ENCODE results near the gene LEAP2. TPM values are rescaled to one million over a fixed set of nuclear protein-coding genes. Genes with fewer than 3 reads are reported as not detected.

LEAP2 gene
- total RNA-seq, 1 experiment from 2014 or later: 4.5 TPM

- H3K4me3 ChIP-seq: no peak overlapping the region
- H3K27ac ChIP-seq: no peak overlapping the region
- CTCF ChIA-PET: no interaction called here
- no peaks in the 10 kb centered on the region; the same call in 1 of the 2 replicates for H4K20me1 ChIP-seq (ENCODE audit: insufficient read depth)
- H3K9me2 ChIP-seq (ENCODE audit: insufficient read depth): no peaks in the 10 kb centered on the region
- no peaks in the 10 kb centered on the region for H3K9me3 ChIP-seq (ENCODE audit: insufficient read depth, low read depth)
- peaks cover 32% of the 10 kb centered on the region for H3K36me3 ChIP-seq (ENCODE audit: low read depth)
- no peaks in the 10 kb centered on the region for H3K79me2 ChIP-seq (ENCODE audit: low read depth)
- no peaks in the 10 kb centered on the region for H3K4me1 ChIP-seq (replicated peaks; ENCODE audit: insufficient read depth)
- no TSS peak for BruUV-seq (replicated peaks)
- no peak for DNase-seq
- H3F3A ChIP-seq (ENCODE audit: insufficient read depth, low read depth): peaks cover 19% of the 10 kb centered on the region; the same call in 1 of the 2 replicates
- no peak for TF ChIP-seq CTCF (conservative IDR thresholded peaks at IDR 0.05)
- TF ChIP-seq EZH2 (IDR thresholded peaks at IDR 0.05; ENCODE audit: low read depth): no peak
- intact Hi-C loops (cut with micrococcal nuclease; ENCODE audit: unreplicated experiment): no loop called here
- H2AFZ ChIP-seq: no peak overlapping the region
- H3K4me2 ChIP-seq: no peak overlapping the region
- H3K27me3 ChIP-seq (ENCODE audit: insufficient read depth, low read depth): no peaks in the 10 kb centered on the region
- POLR2A ChIA-PET (ENCODE audit: unreplicated experiment): interaction anchor here (0.7 kb wide), 1 partner anchor 46 kb away, joined by 10 read pairs; the partner anchor contains the start of gene SHROOM1
Observed at GRCh38 chr5:132876020-132876759, 2.7 kb downstream of the LEAP2 start.

- intact Hi-C loops (cut with micrococcal nuclease; ENCODE audit: unreplicated experiment): no loop called here
- Histone ChIP-seq H3K4me3 (no peak overlapping the region), H3K4me2 (no peak overlapping the region), H3K4me1 (replicated peaks; ENCODE audit: insufficient read depth) (no peaks in the 10 kb centered on the region), H3K9me2 (ENCODE audit: insufficient read depth) (no peaks in the 10 kb centered on the region), H3K27me3 (ENCODE audit: insufficient read depth, low read depth) (no peaks in the 10 kb centered on the region), H3K36me3 (ENCODE audit: low read depth) (peaks cover 41% of the 10 kb centered on the region), H2AFZ (no peak overlapping the region), H4K20me1 (ENCODE audit: insufficient read depth) (no peaks in the 10 kb centered on the region; the same call in 1 of the 2 replicates), H3K9me3 (ENCODE audit: insufficient read depth, low read depth) (no peaks in the 10 kb centered on the region), H3K79me2 (ENCODE audit: low read depth) (no peaks in the 10 kb centered on the region), H3F3A (ENCODE audit: insufficient read depth, low read depth) (peaks cover 16% of the 10 kb centered on the region; the same call in 1 of the 2 replicates), H3K27ac (no peak overlapping the region)
- TF ChIP-seq EZH2 (IDR thresholded peaks at IDR 0.05; ENCODE audit: low read depth) (no peak), CTCF (conservative IDR thresholded peaks at IDR 0.05) (no peak)
- ChIA-PET POLR2A (ENCODE audit: unreplicated experiment) (no interaction called here), CTCF (interaction anchor here (0.6 kb wide), 1 partner anchor 8 kb away, joined by 5 read pairs; no protein-coding TSS in a partner anchor)
- BruUV-seq (replicated peaks): no TSS peak
- DNase-seq: no peak
Observed at GRCh38 chr5:132877466-132877865, 4.0 kb downstream of the LEAP2 start.

- peaks cover 42% of the 10 kb centered on the region for H3K36me3 ChIP-seq (ENCODE audit: low read depth)
Observed at GRCh38 chr5:132877938-132878337, 4.5 kb downstream of the LEAP2 start.

More at GRCh38 chr5:132877938-132878337, 4.5 kb downstream of the LEAP2 start:
- no peaks in the 10 kb centered on the region for H3K4me1 ChIP-seq (replicated peaks; ENCODE audit: insufficient read depth)
- H4K20me1 ChIP-seq (ENCODE audit: insufficient read depth): no peaks in the 10 kb centered on the region; the same call in 1 of the 2 replicates
- H2AFZ ChIP-seq: no peak overlapping the region
- ChIA-PET CTCF (interaction anchor here (0.6 kb wide), 1 partner anchor 9 kb away, joined by 5 read pairs; no protein-coding TSS in a partner anchor), POLR2A (ENCODE audit: unreplicated experiment) (no interaction called here)
- H3K9me2 ChIP-seq (ENCODE audit: insufficient read depth): no peaks in the 10 kb centered on the region
- peaks cover 20% of the 10 kb centered on the region for H3F3A ChIP-seq (ENCODE audit: insufficient read depth, low read depth)
- no peak for TF ChIP-seq EZH2 (IDR thresholded peaks at IDR 0.05; ENCODE audit: low read depth)
- no peak for TF ChIP-seq CTCF (conservative IDR thresholded peaks at IDR 0.05)
- intact Hi-C loops (cut with micrococcal nuclease; ENCODE audit: unreplicated experiment): no loop called here
- H3K27me3 ChIP-seq (ENCODE audit: insufficient read depth, low read depth): no peaks in the 10 kb centered on the region
- no TSS peak for BruUV-seq (replicated peaks)
- no peaks in the 10 kb centered on the region for H3K79me2 ChIP-seq (ENCODE audit: low read depth)
- H3K9me3 ChIP-seq (ENCODE audit: insufficient read depth, low read depth): no peaks in the 10 kb centered on the region
- H3K4me2 ChIP-seq: no peak overlapping the region
- no peak for DNase-seq
- H3K27ac ChIP-seq: no peak overlapping the region
- H3K4me3 ChIP-seq: no peak overlapping the region
